Activated naive CD8-positive, alpha-beta T cell treated with anti-CD3 and anti-CD28 coated beads, Interleukin-2, amount 10 ng/mL, durations not matched to agents 7 days and 5 days (primary cell): ENCODE data around the gene BORCS5. TPM values are rescaled to one million over a fixed set of nuclear protein-coding genes. Genes with fewer than 3 reads are reported as not detected.
"Not testable (repeated sequence)": the region's sequence is repeated elsewhere in the genome, so short reads cannot be mapped to it uniquely, and the experiment has no call there.

Experiments used
- ATAC-seq: fragments of 150-1000 bp; cut with Tn5 transposase; one replicate; pipeline ENCODE4 v1.10.0; 2021; ENCODE audit warnings: low read depth, moderate library complexity
- POLR2A ChIA-PET: fragments of 350-600 bp; sonication (Branson Sonifier 250); formaldehyde crosslinking; loops from one replicate; lab custom pipeline; 2021; ENCODE audit warnings: antibody characterized with exemption; lab: Charles Lee
- DNase-seq: peaks from one replicate; pipeline ENCODE4 v3.0.0; 2021
- H3K27ac Mint-ChIP-seq: one replicate; pipeline ENCODE4 v1.8.0; 2022; ENCODE audit warnings: mild to moderate bottlenecking, mixed read lengths
- H3K27me3 Mint-ChIP-seq: one replicate; pipeline ENCODE4 v1.8.0; 2022; ENCODE audit warnings: mild to moderate bottlenecking, moderate library complexity, mixed read lengths
- H3K36me3 Mint-ChIP-seq: one replicate; pipeline ENCODE4 v1.8.0; 2021; ENCODE audit warnings: mild to moderate bottlenecking, mixed read lengths
- H3K4me1 Mint-ChIP-seq: one replicate; pipeline ENCODE4 v1.8.0; 2021; ENCODE audit warnings: mixed read lengths
- H3K4me3 Mint-ChIP-seq: one replicate; pipeline ENCODE4 v1.8.0; 2022; ENCODE audit warnings: mild to moderate bottlenecking, moderate library complexity, mixed read lengths
- H3K9me3 Mint-ChIP-seq: one replicate; pipeline ENCODE4 v1.8.0; 2021; ENCODE audit warnings: mixed read lengths
- total RNA-seq, 2 experiments: library from RNA; stranded (reverse); gene quantifications; one replicate each; pipeline ENCODE4 v1.2.3, GENCODE V29; 2021

The BORCS5 gene
- total RNA-seq, 2 experiments from 2014 or later = 20.1 to 21.8 TPM

- not testable (repeated sequence) for DNase-seq, H3K4me3 Mint-ChIP-seq, H3K27ac Mint-ChIP-seq, ATAC-seq, H3K9me3 Mint-ChIP-seq, H3K36me3 Mint-ChIP-seq, H3K27me3 Mint-ChIP-seq
- POLR2A ChIA-PET = interaction anchor here (0.6 kb wide), 2 partner anchors 24 to 170 kb away, joined by 3 read pairs; no protein-coding TSS in a partner anchor
- H3K4me1 Mint-ChIP-seq = peaks cover 18% of the 10 kb centered on the region
Measured at GRCh38 chr12:12502130-12502814, 145.4 kb downstream of the BORCS5 start.

DNA sequence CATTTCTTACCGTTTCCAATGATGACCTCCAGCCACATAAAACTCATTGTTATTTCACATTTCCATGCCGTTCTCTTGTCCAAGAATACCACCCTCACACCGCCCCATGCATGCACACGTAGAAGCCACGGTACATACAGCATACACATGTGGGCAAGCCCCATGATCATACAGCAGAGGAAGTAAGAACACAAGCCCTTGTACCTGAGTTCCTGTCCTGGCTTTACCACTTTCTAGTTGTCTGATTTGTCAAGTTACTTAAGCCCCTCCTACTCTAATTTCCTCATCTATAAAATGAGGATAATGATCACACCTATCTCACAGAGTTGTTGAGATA, 145.9 kb downstream of the BORCS5 start:
- H3K4me3 Mint-ChIP-seq = no peak overlapping the region
- peaks cover 6% of the 10 kb centered on the region for H3K36me3 Mint-ChIP-seq
- H3K27me3 Mint-ChIP-seq = no peaks in the 10 kb centered on the region
- no peaks in the 10 kb centered on the region for H3K9me3 Mint-ChIP-seq
- POLR2A ChIA-PET = interaction anchor here (0.6 kb wide), 1 partner anchor 169 kb away, joined by 3 read pairs; no protein-coding TSS in a partner anchor
- peak overlapping the region; percentile 17 for H3K27ac Mint-ChIP-seq
- DNase-seq (no peak), ATAC-seq (no peak)
- peaks cover 18% of the 10 kb centered on the region for H3K4me1 Mint-ChIP-seq

DNA sequence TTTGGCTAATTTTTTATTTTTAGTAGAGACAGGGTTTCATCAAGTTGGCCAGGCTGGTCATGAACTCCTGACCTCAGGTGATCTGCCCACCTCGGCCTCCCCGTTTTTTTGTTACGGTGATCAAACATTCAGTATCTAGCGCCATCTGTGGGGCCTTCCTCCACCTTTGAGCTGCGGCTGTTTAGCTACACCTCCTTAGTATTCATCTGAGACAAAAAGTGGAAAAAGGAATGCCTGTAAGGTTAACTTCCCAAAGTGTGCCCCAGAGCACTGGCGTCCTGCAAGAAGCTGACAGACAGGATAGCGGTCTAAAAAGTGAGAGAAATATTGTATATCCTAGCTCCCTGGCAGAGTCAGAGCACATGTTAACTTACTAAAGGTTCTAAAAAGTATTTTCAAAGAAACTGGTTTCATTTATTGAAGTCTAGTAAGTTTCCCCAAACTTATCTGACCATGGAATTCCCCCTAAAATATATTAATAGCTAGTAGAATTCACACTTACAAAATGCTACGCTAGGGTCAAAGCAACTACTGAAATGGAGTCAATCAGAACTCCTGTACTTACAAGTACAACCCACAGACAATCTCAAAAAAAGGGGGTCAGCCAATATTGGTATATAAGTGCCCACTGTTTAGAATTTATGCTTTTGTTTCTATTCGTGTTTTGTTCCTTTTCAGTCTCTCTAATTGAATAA, 146.7 kb downstream of the BORCS5 start:
- POLR2A ChIA-PET = interaction anchor here (1.1 kb wide), 1 partner anchor 13 kb away, joined by 4 read pairs; no protein-coding TSS in a partner anchor
- H3K27me3 Mint-ChIP-seq = no peaks in the 10 kb centered on the region
- no peaks in the 10 kb centered on the region for H3K9me3 Mint-ChIP-seq
- DNase-seq (no peak), ATAC-seq (no peak)
- peaks cover 10% of the 10 kb centered on the region for H3K36me3 Mint-ChIP-seq
- peaks cover 18% of the 10 kb centered on the region for H3K4me1 Mint-ChIP-seq
- H3K4me3 Mint-ChIP-seq = no peak overlapping the region
- no peak overlapping the region for H3K27ac Mint-ChIP-seq

- POLR2A ChIA-PET = interaction anchor here (0.5 to 1.6 kb wide), 4 partner anchors 11 to 658 kb away, joined by 3 to 4 read pairs (median 3); no protein-coding TSS in a partner anchor
- Mint-ChIP-seq H3K9me3 (no peaks in the 10 kb centered on the region), H3K4me3 (peak overlapping the region; percentile 10), H3K36me3 (peaks cover 13% of the 10 kb centered on the region), H3K27ac (no peak overlapping the region), H3K27me3 (no peaks in the 10 kb centered on the region), H3K4me1 (peaks cover 17% of the 10 kb centered on the region)
- ATAC-seq = peak; percentile 66
- no peak for DNase-seq
Measured at GRCh38 chr12:12505544-12506495, 148.9 kb downstream of the BORCS5 start.

- no peak for DNase-seq
- no peak for ATAC-seq
- Mint-ChIP-seq H3K9me3 (no peaks in the 10 kb centered on the region), H3K27me3 (no peaks in the 10 kb centered on the region), H3K27ac (no peak overlapping the region), H3K4me1 (peaks cover 17% of the 10 kb centered on the region), H3K4me3 (no peak overlapping the region), H3K36me3 (peaks cover 13% of the 10 kb centered on the region)
- POLR2A ChIA-PET = interaction anchor here (1.6 kb wide), 1 partner anchor 10 kb away, joined by 3 read pairs; no protein-coding TSS in a partner anchor
Measured at GRCh38 chr12:12506496-12506890, 149.6 kb downstream of the BORCS5 start.

DNA sequence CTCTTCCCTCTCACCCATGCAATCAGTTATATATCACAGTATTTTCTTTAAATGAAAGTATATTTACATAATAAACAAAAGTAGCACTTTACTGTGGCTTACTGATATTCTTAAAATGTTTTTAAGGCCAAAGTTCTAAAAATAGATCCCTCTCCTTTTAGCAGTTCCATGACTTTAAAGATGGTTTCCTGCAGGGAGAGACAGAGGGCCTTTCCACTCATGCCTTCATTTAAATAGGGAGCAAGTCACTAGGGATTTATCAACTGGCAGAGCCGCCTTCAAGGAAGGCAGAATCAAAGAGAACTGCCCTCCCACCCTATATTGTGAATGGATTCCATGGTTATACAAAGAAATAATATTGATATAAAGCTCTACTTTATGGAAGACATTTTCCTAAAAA, 150.2 kb downstream of the BORCS5 start:
- Mint-ChIP-seq H3K27me3 (no peaks in the 10 kb centered on the region), H3K36me3 (peaks cover 13% of the 10 kb centered on the region), H3K4me3 (no peak overlapping the region), H3K27ac (no peak overlapping the region), H3K4me1 (peaks cover 17% of the 10 kb centered on the region), H3K9me3 (no peaks in the 10 kb centered on the region)
- no peak for ATAC-seq
- POLR2A ChIA-PET = no interaction called here
- DNase-seq = no peak

DNA sequence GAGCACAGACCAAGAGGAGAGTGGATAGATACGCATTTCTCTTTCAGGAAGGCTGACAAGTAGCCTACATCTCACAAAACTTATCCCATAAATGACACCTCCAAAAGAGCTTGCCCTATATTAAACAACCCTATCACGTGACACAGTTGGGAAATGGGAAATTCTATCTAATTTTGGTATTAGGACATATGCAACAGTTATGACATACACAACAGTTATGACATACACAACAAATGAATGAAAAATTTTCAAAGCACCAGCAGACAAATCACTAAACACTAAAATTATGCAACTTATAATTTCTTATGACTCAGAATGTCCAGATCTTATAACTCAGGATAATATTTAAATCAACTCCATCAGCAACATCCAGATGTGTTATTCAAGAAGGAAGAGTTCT, 151.7 kb downstream of the BORCS5 start:
- DNase-seq = no peak
- Mint-ChIP-seq H3K4me1 (peaks cover 12% of the 10 kb centered on the region), H3K36me3 (peaks cover 10% of the 10 kb centered on the region), H3K9me3 (no peaks in the 10 kb centered on the region), H3K27ac (no peak overlapping the region), H3K4me3 (no peak overlapping the region), H3K27me3 (no peaks in the 10 kb centered on the region)
- POLR2A ChIA-PET = interaction anchor here (0.7 kb wide), 1 partner anchor 129 kb away, joined by 4 read pairs; no protein-coding TSS in a partner anchor
- ATAC-seq = no peak

DNA sequence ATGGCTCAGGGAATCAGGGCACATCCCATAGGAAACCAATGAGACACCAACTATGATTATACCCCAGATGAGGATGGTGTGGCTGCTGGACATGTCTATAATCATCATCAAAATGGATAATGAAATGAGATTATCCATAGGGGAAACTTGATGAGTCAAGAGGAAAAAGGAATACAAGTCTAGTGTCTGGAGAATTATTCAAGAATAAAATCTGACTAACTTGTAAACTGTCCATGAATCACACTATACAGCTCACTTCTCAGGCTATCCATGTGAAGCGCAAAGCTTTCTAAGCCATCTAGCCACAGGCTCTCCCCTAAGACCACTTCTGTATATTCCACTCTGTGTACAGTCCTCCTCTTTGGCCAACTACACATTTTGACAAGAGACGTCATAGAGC, 153.3 kb downstream of the BORCS5 start:
- H3K36me3 Mint-ChIP-seq = peaks cover 14% of the 10 kb centered on the region
- POLR2A ChIA-PET = no interaction called here
- no peaks in the 10 kb centered on the region for H3K27me3 Mint-ChIP-seq
- ATAC-seq = no peak
- H3K4me3 Mint-ChIP-seq = no peak overlapping the region
- no peak overlapping the region for H3K27ac Mint-ChIP-seq
- H3K4me1 Mint-ChIP-seq = peaks cover 9% of the 10 kb centered on the region
- no peak for DNase-seq
- H3K9me3 Mint-ChIP-seq = no peaks in the 10 kb centered on the region

GRCh38 chr12:12510551-12510950, 153.7 kb downstream of the BORCS5 start:
- POLR2A ChIA-PET = no interaction called here
- H3K36me3 Mint-ChIP-seq = peaks cover 14% of the 10 kb centered on the region
- no peak overlapping the region for H3K27ac Mint-ChIP-seq
- DNase-seq (no peak), ATAC-seq (no peak)
- H3K4me3 Mint-ChIP-seq = no peak overlapping the region
- H3K4me1 Mint-ChIP-seq = peaks cover 5% of the 10 kb centered on the region
- no peaks in the 10 kb centered on the region for H3K27me3 Mint-ChIP-seq
- no peaks in the 10 kb centered on the region for H3K9me3 Mint-ChIP-seq

DNA sequence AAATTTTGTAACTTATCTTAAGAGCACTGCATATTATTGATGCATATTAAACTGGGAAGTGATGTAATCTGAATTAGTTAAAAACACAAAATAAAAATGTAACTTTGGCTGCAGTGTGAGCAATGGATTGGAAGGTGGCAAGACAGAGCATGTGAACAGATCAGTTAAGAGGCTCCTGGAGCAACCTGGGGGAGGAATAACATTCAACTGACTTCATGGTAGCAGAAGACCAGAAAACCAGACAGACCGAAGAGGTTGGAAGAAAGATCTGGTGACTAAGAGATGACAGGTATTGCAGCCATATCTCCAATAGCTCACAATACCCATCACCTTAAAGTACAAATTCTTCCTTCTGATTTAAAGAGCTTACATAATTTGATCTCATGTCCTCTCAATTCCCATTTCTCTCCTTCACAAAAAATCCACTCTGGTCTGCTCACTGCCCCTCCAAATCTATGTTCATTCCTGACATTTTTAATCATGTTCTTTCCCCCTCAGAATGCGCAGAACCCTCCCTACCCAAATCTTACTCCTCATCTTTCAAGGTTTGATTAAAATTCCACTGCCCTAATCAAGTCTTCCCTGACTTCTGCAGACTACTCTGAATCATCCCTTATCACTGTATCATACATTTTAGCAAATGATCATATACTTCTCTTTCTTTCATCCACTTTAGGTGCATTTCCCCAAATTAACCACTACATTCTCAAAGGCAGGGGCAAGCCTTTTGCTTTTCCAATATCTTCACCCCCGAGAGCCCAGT, 154.3 kb downstream of the BORCS5 start:
- peaks cover 17% of the 10 kb centered on the region for H3K36me3 Mint-ChIP-seq
- DNase-seq (no peak), ATAC-seq (no peak)
- no peak overlapping the region for H3K27ac Mint-ChIP-seq
- peaks cover 2% of the 10 kb centered on the region for H3K4me1 Mint-ChIP-seq
- H3K4me3 Mint-ChIP-seq = no peak overlapping the region
- H3K9me3 Mint-ChIP-seq = no peaks in the 10 kb centered on the region
- POLR2A ChIA-PET = no interaction called here
- no peaks in the 10 kb centered on the region for H3K27me3 Mint-ChIP-seq

- H3K4me1 Mint-ChIP-seq = no peaks in the 10 kb centered on the region
- POLR2A ChIA-PET = no interaction called here
- DNase-seq = no peak
Measured at GRCh38 chr12:12511895-12512711, 155.2 kb downstream of the BORCS5 start.

GRCh38 chr12:12513416-12514006, 156.6 kb downstream of the BORCS5 start:
- ATAC-seq (no peak), DNase-seq (no peak)
- Mint-ChIP-seq H3K9me3 (no peaks in the 10 kb centered on the region), H3K4me3 (no peak overlapping the region), H3K4me1 (no peaks in the 10 kb centered on the region), H3K27ac (no peak overlapping the region), H3K27me3 (no peaks in the 10 kb centered on the region), H3K36me3 (peaks cover 25% of the 10 kb centered on the region)
- POLR2A ChIA-PET = no interaction called here

More at GRCh38 chr12:12511895-12512711, 155.2 kb downstream of the BORCS5 start:
- Mint-ChIP-seq H3K27me3 (no peaks in the 10 kb centered on the region), H3K9me3 (no peaks in the 10 kb centered on the region), H3K36me3 (peaks cover 23% of the 10 kb centered on the region), H3K27ac (no peak overlapping the region), H3K4me3 (no peak overlapping the region)
- no peak for ATAC-seq
